Fibroblast of lung (primary cell): ENCODE results near the gene BCAR3.

Experiments
- CTCF ChIP-seq, 2 donors: IDR thresholded peaks in 1 of 2; conservative IDR thresholded peaks in 1 of 2; 1 replicate in 1 of 2; 2 replicates in 1 of 2; pipeline ENCODE4 v1.5.1; 2011 to 2012; ENCODE audit warnings: low read length in 2 of 2, control low read depth in 1 of 2, inconsistent platforms in 1 of 2, low read depth in 1 of 2, mild to moderate bottlenecking in 1 of 2
- EZH2 ChIP-seq: IDR thresholded peaks from 2 replicates; pipeline ENCODE4 v1.5.1; 2012; ENCODE audit warnings: low read length, control low read depth, mild to moderate bottlenecking; ENCODE audit errors: missing control alignments

- TF ChIP-seq CTCF (conservative IDR thresholded peaks at IDR 0.05 in 1 of 2, IDR thresholded peaks at IDR 0.05 in 1 of 2; ENCODE audit: low read depth in 1 of 2, low read length in 2 of 2): no peak
- TF ChIP-seq EZH2: no peak
Observed at GRCh38 chr1:93677729-93678128, 3.9 kb downstream of the BCAR3 start.
